Daoy (cell line): ENCODE results near the gene KDELR1. TPM values are rescaled to one million over a fixed set of nuclear protein-coding genes. Genes with fewer than 3 reads are reported as not detected.

Experiments used
- DNase-seq: peaks from one replicate; pipeline ENCODE4 v3.0.0-alpha.2; 2015; ENCODE audit warnings: low read depth
- total RNA-seq: library from RNA; depleted of rRNA; stranded (reverse); fragments of >200 nt; shearing (Covaris generic); gene quantifications from 2 replicates; pipeline ENCODE4 v1.2.3, GENCODE V29; 2014

The KDELR1 gene
- total RNA-seq, 1 experiment from 2014 or later: 54.5 TPM

DNA sequence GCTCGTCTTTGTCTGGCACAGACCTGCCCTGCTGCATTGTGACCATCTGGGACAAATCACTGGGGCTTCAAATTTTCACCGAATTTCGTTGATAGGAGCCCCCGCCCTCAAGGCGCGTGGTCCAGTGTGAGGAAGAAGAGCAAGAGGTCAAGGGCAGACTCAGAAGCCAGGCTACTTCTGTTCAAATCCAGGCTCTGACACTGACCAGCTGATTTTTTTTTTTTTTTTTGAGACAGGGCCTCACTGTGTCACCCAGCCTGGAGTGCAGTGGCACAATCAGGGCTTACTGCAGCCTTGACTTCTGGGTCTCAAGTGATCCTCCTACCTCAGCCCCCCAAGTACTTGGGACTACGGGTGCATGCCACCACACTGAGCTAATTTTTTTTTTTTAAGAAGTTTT is 20.0 kb downstream of the KDELR1 start:
- DNase-seq: no peak

DNA sequence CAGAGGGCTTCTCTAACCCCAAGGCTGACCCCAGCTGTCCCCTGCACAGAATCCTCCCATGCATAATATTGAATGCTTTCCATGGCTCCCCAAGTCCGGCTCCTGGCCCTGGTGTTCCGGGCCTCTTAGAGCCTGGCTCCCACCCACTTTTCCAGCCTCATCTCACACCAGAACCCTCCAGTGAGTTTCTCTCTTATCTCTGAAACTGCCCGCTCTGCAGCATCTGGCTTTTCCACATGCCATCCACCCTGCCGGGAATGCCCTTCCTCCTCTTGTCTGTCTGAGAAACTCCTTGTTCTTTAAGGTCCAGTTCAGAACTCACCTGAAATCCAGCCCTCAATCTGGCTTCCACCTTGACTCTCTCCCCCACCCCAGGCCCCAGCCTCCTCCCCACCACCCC is 20.4 kb downstream of the KDELR1 start:
- no peak for DNase-seq

DNA sequence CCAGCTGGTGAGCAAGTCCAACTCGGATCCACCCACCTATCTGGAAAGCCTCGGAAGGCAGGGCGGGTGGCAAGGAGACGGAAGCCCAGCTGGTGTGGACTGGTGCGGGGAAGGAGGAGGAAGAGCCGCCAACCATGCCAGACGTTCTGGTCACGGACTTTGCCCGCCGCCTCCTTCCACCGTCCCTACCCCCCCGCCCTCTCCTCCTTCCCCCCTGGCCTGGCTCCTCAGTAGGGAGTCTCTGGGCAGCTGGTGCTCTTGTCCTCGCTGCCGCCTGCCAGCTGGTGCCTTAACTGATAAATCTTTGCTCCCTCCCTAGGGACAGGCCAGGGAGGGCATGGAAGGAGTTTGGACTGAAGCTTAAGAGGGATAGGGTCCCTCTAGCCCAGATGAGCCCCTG is 22.4 kb downstream of the KDELR1 start:
- no peak for DNase-seq

DNA sequence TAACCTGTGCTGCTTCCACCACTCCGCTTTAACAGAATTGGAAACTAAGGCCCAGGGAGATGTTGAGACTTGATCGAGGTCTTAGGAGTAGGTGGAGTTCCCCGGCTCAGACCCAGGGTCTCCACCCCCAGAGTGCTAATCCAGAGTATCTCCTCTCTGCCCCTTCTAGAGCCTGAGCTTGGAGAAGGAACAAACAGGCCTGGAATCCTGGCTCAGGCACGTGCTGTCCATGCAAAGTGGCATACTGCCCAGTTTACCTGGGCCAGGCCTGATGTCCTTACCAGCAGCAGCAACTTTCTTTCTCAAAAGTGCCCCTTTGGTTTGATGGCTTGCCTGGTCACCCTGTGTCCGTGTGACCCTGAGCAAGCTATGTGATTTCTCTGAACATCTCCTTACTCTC is 23.5 kb downstream of the KDELR1 start:
- DNase-seq: no peak

DNA sequence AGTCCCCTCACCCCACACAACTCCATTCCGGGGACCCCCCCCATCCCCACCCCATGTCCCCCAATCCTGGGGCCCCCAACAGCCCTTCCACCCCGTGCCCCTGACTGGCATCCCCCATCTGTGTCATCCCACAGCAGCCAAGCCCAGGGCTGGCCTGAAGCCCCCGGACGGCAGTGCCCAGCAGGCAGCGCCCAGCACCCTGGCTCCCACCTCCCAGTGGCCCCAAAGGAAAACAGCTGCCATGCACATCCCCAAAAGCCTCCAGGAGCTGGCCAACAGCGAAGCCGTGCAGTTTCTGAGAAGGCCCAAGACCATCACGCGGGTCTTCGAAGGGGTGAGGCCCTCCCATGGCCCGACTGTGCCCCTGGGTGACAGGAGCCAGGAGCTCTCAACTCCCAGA is 25.7 kb downstream of the KDELR1 start:
- no peak for DNase-seq

DNA sequence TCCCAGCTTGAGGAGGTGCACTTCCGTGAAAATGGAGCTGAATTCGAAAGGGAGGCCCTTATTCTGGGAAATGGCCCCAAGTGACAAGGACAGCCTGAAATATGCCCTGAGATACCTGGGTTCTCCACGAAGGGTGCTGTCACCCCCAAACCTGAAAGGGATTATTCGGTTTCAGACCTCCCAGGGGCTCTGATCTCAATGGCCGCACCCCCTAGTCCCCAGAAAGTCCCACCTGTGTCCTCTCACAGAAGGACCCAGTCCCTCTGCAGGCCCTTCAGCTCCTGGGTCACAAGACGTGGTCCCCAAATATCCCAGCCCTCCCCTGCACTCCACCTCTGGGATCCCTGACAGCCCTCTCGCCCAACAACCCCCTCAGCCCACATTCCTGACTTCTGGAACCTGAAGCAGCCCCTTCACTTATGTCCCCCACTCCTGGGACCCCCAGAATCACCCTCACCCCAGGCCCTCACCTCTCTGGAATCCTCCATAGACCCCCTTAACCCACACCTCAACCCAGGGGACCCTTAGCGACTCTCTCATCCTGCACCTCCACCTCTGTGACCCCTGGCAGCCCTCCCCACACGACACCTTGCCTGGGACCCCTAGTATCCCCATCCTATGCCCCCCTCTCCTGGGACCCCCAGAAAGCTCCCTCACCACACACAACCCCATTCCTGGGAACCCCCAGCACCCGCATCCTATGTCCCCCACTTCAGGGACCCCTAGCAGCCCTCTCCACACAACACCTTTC is 26.6 kb downstream of the KDELR1 start:
- no peak for DNase-seq

DNA sequence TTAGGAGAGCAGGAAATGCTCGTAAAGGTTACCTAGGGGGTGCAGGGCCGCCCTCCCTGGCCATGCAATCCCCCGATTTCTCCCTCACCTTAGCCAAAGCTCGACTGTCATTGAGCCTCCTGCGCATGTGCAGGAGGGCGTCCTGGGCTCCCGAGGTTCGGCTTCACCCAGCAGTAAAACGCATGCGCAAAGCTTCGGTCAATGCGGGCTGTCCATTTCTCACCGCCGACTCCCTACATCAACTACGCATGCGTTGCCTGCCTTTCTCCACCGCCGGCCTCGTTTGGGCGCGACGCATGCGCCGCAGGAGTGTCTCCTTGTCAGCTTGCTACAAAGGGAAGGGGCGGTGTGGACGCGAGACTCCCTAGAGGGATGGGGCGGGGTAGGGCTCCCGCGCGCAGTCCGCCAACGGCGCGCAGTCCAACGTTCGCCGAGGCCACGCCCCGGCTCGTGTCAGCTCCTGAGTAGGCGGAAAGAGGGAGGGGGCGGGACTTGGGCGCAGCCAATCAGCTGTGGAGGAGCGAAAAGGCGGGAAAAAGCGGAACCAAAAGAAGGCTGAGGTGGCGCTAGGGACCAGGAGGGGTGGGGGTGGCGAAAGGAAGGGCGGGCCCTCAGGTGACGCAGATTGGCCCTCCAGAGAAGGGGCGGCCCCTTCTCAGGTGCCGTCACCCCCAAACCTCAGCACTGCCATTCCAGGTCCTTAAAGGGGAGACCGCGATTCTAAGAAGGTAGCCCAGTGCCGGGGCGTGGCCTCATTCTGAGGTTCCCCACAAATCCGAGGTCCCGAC is 27.3 kb downstream of the KDELR1 start, which contains the start of the genes SYNGR4 and TMEM143:
Gene SYNGR4 (plus strand): TSS at position 558 of the 788 bp plus-strand sequence. CDS start 1,476 bp downstream, outside the sequence.
Gene TMEM143 (minus strand): TSS at position 131 of the 788 bp plus-strand sequence. CDS start 20 bp downstream, at position 111.
- DNase-seq: peak; percentile 100

DNA sequence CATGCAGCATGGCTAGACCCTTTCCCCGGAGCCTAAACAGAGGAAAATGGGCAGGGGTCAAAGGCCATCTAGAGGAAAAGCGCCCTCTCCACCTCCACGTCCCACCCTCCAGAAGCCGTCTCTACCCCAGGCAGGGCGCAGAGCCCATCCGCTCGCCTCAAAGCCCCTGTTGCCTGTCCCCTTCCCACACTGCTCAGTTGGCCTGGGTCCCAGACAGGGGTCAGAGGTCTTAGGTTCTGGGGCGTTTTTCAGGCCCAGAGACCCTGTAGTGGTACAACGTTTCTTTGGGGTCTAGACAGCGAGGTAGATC is 27.9 kb downstream of the KDELR1 start:
- no peak for DNase-seq

DNA sequence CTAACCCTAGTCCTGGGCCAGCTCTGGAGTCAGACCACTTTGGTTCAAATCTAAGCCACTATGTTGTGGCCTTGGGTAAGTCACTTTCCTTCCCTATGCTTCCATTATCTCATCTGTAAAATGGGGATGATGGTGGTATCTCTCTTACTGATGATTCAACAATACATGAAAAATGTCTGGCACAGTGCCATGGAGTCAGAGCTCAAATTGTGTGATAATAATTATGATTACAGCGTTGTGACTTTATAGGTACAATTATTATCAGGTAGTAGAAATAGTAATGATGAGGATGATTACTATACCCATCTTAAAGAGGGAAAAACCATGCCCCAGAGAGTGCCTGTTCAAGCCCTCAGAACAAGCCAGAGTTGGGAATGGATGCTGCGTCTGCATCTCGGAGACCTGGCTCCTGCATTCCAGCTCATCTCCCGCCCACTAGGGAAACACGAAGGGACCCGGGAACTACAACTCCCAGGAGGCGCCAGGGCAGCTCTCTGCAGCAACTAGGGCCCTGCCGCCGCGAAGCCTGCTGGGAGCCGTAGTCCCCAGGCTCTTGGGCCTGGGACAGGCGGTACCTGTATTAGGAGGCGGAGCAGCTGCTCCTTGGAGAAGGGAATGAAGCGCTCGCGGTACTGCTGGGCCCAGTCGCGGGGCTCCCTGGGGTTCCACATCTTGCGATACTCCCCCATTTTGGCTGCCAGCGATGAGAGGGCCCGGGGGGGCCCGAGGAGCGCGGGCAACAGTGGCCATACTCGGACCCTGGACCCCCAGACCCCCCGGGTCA is 28.4 kb downstream of the KDELR1 start:
- peak; percentile 96 for DNase-seq

DNA sequence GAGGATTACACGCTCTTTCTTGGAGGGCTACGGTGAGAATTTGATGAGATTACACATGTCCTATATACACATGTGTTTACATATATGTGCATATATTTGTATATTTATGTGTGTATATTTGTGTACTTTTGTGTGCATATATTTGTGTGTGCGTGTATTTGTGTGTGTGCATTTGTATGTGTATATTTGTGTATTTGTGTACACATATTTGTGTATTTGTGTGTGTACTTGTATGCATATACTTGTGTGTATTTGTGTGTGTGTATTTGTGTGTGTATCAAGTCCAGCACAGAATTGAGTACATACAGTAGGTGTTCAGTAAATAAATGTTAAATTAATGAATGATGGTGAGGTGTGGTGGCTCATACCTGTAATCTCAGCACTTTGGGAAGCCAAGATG is 29.4 kb downstream of the KDELR1 start:
- DNase-seq: no peak

DNA sequence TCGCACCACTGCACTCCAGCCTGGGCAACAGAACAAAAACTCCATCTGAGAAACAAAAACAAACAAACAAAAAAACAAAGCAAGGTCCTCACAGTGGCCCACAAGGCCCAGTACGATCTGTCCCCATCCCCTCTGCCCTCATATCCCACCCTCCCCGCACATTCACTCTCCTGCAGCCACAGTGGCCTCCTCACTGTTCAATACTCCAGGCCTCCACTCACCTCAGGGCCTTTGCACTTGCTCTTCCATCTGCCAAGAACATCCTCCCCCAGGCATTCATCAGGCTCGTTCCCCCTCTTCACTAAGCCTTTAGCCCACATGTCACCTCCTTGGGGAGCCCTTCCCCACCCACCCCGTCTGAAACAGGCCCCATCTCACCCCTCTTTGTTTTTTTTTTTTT is 32.2 kb downstream of the KDELR1 start:
- DNase-seq: no peak

DNA sequence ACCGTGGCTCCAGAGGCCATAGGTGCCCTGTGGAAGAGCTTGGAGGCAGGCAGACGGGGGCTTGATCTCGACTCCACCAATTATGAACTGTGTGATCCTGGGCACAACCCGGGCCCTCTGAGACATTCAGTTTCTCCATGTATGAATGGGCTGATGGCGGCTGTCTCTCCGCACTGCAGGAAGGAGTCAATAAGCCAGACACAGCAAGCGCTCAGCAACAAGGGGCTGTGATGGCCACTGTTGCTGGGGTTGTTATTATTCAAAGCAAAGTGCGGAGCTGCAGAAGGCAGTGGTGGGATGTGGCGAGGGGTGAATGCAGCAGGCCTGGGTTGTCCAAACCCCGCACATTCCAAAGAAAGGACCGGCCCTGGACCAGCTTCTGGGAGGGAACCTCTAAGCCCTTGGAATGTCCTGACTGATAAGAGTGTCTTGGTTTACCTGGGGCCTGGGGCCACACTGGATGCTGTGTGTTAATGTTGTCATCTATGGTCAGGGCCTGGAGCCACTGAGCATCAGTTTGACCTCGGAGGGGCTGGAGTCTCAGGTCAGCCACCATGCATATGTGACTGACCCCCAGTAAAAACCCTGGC is 35.9 kb downstream of the KDELR1 start:
- no peak for DNase-seq

DNA sequence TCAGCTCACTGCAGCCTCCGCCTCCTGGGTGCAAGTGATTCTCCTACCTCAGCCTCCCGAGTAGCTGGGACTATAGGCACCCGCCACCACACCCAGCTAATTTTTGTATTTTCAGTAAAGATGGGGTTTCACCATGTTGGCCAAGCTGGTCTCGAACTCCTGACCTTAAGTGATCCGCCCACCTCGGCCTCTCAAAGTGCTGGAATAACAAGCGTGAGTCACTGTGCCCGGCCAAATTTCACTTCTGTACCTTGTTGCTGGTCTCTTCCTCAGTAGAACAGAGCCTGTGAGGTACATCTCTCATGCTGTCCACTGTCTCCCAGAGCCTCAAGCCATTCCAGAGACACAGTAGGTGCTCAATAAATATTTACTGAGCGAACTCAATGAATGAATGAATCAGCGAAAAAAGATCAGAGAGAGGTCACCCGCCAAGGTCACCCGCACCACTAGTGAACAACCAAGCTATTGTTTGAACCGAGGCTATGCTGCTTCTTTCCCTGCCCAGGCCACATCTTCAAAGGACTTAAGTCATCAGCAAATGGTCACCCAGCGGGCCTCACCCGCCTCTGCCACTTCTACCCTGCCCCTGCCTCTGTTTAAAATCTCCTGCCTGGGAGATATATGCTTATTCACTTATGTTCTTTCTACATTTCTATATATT is 36.9 kb downstream of the KDELR1 start:
- DNase-seq: peak; percentile 23

DNA sequence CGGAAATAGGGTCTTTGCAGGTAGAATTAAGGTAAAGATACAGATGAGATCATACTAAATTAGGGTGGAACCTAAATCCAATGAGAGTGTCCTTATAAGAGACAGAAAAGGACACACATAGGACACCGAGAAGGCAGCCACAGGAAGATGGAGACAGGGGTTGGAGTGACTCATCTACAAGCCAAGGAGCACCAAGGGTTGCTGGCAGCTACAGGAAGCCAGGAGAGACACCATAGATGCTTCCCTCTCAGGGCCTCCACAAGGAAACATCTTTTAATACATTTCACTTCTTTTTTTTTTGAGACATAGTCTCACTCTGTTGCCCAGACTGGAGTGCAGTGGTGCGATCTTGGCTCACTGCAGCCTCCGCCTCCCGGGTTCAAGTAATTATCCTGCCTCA is 37.7 kb downstream of the KDELR1 start:
- DNase-seq: peak; percentile 40

DNA sequence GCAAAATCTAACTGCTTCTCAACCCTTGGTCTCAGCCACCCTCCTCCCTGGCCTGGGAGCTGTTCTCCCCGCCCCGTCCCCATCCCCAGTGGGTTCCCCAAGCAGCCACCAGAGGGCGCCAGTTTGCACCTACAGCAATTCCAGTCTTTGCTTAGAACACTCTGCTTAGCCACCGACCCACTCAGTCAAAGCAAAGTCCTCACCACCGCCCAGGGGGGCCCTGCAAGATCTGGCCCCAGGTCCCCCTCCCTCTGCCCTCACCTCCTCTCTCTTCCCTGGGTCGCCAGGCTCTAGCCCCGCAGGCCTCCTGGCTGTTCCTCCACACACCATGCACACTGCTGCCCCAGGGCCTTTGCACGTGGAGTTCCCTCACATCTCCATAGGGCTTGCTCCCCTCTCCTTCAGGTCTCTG is 40.0 kb downstream of the KDELR1 start:
- peak; percentile 73 for DNase-seq

DNA sequence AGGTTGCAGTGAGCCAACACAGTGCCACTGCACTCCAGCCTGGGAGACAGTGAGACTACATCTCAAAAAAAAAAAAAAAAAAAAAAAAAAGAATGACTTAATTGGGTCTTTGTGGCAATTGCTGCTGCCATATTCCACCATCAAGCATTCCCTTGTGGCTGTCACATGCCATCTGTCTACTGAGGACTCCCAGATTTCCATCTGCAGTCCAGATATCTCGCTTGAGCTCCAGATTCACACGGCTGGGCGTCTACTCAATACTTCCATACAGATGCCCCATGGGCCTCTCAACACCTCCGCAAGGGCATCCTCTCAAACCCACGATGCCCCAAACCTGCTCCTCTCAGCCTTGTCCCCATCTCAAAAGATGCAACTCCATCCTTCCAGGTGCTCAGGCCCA is 40.5 kb downstream of the KDELR1 start:
- no peak for DNase-seq

DNA sequence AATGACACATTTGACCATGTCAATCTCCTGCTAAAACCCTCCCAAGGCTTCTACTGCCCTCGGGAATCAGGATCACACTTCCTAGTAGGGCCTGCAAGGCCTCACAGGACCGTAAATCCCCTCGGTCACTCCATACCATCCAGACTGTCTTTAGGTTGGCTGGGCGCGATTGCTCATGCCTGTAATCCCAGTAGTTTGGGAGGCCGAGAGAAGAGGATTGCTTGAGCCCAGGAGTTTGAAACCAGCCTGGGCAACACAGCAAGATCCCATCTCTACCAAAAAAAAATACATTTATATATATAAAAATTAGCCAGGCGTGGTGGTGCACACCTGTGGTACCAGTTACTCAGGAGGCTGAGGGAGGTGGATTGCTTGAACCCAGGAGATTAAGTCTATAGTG is 42.6 kb downstream of the KDELR1 start:
- DNase-seq: no peak

DNA sequence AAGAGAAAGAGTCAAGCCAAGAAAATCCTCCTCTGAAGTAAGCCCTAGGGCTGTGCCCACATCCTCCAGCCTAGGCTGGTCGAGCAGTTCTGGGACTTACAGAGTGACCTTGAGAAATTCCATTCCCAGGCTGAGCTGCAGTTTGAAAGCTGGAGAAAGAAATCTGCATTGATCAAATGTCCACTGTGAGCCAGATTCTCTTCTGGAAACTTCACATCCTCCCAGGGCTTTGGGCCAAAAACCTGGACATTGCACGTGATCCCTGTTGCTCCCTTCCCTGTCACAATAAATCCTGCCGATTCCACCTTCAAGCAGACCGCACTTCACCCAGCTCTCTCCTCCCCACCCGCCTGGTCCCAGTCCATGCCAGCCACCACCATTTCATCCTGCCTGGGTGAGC is 43.3 kb downstream of the KDELR1 start:
- DNase-seq: no peak

DNA sequence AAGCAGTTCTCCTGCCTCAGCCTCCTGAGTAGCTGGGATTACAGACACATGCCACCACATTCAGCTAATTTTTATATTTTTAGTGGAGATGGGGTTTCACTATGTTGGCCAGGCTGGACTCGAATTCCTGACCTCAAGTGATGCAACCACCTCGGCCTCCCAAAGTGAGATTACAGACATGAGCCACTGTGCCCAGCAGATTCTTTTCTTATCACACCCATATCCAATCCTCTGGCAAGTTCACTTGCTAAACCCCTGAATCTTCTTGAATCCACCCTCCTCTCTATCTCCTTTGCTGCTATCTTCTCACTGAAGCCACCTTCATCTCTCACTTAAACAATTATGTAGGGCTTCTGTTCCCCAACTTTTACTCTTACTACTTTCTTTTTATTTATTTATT is 45.2 kb downstream of the KDELR1 start:
- DNase-seq: no peak

DNA sequence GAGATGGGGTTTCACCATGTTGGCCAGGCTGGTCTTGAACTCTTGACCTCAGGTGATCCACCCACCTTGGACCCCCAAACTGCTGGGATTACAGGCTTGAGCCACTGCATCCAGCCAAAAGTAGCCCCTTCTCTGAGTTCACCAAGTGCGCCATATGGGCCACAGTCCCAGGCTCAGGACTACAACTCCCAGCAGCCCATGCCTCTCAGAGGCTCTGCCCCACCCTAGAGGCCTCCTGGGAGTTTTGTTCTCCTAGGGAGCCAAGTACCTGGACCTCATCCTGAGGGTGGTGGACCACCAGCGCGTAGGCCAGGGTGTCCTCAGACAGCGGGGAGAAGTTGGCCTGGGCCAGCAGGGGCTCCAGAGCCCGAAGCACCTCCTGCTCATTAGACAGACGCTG is 46.5 kb downstream of the KDELR1 start:
- no peak for DNase-seq

DNA sequence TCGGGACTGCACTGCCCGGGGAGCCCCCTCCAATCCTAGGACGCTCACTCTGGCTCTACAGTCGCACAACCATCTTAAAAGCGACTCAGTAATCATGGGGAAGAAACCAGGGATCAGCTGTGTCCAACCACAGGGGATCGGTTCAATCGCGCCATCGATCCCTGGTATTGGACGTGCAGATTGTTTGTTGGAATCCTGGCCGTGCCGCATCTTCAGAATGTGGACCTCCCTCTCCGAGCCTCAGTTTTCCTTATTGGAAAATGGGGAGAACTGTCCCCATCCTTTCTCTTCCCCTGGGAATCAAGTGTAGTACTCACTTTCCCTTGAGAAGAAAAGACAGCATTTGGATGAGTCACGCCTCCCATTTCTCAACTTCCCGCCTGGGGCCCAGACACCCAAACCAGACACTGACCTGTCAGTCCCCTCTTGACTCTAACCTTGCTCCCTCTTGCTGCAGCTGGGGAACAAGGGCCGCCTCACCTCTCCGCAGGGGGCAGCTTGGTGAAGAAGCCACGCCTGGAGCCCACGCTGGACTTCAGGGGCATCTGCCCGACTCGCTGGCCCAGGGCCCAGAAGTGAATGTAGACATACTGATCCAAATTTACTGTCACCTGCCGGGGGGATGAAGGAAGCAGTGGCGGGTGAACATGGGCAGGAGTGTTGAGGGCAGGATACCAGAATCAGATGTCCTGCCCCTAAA is 48.4 kb downstream of the KDELR1 start:
- peak; percentile 55 for DNase-seq
